Stimulated activated CD8-positive, alpha-beta memory T cell treated with anti-CD3 and anti-CD28 coated beads, Interleukin-15, amount 100 ng/mL, for 48 hours (primary cell): Measurements from ENCODE around the gene HOATZ.

Source experiments
- DNase-seq, 2 donors: peaks; one replicate each; pipeline ENCODE4 v3.0.0-alpha.2; 2020; ENCODE audit warnings: low read depth in 2 of 2

The HOATZ gene

DNA sequence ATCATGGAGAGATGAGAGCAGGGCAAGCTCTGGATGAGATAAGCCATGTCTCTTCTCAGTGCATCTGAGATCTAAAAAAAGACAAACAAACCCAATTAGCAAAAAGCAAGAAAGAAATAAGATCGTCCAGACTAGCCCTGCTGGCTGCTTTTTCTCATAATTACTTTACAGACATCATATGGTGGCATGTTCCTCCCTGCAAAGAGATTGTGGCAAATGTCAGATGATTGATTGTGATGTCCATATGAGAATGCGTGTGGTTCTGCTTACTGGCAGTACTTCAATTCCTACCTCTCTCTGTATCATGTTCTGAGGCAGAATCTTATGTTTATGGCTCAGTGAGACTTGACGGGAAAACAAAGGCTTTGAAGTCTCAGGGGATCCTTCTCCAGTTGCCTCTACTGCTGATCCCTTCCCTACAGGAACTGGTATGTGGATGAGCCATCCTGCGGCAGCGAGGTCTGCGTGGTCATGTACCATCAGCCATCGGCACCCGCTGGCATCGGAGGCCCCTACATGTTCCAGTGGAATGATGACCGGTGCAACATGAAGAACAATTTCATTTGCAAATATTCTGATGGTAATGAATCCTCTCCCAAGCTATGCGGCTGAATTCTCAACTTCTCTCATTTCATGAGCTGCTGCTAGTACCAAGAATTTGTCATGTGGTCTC is 34.8 kb downstream of the HOATZ start:
- DNase-seq: no peak

DNA sequence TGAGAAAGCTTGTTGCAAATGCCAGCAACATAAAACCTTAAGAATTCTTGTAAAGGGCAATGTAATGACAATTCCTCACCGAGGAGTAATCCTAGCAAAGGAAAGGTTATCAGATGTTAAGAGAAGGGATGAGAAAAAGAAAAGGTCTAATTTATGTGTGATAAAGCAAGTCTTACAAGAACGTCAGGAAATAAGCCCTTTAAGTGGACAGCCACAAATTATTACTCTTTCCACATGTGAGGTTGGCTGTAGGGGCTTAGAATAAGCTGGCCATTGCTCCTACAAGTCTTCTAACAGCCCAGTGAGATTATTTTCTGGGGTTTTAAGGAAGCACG is 35.3 kb downstream of the HOATZ start:
- no peak for DNase-seq

DNA sequence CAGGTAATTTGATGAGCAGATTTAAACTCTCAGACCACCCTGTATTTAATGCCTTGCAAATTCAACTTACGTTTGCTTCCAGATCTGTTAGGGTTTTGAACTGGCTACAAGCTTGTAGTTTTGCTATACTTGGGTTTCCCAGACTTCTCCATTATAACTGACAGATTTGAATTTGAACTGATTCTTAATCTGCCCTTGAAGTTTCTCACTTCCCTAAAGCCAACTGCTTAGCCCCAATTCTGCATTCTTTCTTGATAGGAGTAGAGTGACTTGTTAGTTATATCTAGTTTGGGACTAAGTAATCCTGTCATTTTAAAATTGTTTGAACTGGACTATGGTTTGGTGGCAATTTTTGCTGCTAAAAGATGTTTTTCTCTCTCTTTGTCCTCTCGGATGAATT is 35.7 kb downstream of the HOATZ start:
- no peak for DNase-seq

DNA sequence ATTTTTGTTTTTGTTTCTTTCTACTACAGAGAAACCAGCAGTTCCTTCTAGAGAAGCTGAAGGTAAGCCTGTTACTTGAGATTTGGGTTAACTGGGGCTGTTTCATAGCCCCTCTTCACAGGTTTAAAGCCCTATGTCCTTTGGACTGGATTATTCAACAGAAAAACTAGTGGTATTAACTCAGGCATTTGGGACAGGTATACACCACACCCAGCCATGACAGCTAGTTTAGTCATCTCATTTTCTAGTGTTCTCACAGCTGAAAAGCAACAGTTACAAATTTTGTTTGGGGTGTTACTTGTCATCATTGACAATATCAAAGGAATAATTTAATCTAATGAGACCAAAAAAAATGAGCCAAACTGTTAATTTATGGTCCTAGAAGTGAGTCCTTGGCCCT is 40.0 kb downstream of the HOATZ start:
- DNase-seq: no peak

DNA sequence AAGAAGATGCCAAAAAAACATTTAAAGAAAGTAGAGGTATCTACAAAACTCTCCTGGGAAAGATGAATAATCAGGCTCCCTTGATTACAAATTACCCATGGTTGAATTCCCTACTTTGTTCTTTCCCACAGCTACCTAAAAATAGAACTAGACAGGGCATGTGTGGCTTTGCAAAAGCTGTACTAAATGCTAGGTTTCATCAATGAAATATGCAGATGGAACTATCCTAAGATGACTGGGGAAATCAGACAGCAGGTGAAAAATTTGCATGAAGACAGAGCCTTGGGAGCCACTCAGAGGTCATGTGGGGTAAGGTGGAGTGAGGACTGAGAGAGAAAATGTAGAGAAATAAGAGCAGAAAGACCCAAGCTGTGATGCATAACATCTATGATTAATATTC is 40.7 kb downstream of the HOATZ start:
- DNase-seq: no peak

DNA sequence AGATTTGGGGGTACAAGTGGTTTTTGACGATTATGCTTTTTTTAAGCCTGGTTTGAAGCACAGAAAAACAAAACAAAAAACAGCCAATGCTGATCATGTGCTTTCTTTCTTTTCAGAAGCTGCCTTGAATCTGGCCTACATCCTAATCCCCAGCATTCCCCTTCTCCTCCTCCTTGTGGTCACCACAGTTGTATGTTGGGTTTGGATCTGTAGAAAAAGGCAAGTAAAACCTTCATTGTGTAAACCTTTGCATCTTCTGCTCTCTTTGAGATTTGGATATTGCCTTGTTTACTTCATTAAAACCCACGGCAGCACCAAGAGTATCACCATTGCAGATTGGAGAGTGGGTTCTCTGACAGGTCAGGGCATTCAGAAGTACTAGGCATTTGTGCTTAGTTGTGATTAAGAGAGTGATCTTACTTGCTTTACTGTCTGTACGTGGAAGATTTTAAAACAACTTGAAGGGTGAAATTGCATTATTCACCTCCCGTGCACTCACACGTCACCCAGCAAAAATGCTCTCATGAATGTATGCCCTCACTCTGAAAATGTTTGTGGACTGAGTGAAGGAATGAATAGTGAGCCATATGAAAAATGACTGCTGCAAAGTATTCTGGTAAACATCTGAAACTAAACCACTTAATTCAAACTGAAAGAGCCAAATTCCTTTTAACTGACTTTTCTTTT is 43.0 kb downstream of the HOATZ start:
- DNase-seq: no peak

DNA sequence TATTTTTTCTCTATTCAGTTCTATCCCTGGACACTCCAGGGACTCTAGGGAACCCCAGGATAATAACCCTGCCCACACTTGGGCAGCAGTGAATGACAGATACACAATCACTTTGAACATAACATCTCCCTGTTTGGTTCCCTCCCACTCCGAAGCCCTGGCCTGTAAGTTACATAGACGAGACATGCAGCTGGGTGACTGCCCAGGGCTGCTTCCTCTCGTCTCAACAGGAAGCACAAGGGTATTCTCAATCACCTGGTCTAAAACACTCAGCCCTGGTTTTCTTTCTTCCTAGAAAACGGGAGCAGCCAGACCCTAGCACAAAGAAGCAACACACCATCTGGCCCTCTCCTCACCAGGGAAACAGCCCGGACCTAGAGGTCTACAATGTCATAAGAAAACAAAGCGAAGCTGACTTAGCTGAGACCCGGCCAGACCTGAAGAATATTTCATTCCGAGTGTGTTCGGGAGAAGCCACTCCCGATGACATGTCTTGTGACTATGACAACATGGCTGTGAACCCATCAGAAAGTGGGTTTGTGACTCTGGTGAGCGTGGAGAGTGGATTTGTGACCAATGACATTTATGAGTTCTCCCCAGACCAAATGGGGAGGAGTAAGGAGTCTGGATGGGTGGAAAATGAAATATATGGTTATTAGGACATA is 45.4 kb downstream of the HOATZ start:
- DNase-seq: no peak

DNA sequence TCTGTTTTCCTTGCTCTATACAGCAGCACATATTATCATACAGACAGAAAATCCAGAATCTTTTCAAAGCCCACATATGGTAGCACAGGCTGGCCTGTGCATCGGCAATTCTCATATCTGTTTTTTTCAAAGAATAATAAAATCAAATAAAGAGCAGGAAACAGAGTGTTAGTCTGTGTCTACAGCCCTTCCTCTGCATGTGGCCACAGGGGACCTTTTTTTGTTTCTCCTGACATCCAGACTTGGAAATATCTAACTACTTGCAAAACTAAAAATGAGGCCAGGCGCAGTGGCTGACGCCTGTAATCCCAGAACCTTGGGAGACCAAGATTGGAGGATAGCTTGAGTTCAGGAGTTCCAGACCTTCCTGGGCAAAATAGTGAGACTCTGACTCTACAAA is 46.2 kb downstream of the HOATZ start:
- DNase-seq: no peak

DNA sequence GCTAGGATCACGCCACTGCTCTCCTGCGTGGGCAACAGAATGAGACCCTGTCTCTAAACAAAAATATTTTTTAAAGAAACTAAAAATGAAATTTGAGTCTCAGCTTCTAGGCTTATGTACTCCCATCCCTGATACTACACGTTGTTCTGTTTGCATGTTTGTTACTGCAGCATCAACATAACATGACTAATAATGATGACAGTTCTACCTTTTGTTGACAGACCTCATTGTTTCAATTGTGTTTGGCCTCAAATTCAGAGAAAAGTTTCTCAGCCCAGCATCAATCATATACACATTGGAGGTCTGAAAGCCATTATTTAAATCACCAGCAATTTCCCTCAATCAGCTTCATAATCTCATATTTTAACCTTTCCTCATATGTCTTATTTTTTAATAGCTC is 46.7 kb downstream of the HOATZ start:
- DNase-seq: no peak

DNA sequence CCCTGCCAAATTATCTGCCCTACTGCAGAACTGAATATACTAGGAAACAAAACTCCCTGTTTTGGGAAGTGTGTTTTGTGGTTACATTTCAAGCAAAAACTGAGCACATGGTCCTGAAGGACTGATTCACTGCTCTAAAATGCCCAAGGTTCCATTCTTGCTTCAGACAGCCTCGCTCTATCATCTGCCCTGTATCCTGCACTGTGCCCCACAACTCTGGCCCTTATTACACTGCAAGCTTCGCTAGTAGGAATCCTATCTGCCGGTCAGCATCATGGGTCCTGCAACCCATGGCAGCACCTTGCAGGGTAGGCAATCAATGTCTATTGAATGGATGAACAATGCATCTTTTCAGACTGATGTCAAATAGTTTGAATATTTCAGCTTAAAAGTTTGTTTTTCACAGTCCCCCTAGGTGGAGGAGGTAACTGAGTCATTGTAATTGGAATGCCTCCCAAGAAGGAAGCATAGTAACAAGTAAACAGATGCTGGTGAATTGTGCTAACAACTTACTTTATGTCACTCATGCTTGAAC is 47.3 kb downstream of the HOATZ start:
- no peak for DNase-seq

DNA sequence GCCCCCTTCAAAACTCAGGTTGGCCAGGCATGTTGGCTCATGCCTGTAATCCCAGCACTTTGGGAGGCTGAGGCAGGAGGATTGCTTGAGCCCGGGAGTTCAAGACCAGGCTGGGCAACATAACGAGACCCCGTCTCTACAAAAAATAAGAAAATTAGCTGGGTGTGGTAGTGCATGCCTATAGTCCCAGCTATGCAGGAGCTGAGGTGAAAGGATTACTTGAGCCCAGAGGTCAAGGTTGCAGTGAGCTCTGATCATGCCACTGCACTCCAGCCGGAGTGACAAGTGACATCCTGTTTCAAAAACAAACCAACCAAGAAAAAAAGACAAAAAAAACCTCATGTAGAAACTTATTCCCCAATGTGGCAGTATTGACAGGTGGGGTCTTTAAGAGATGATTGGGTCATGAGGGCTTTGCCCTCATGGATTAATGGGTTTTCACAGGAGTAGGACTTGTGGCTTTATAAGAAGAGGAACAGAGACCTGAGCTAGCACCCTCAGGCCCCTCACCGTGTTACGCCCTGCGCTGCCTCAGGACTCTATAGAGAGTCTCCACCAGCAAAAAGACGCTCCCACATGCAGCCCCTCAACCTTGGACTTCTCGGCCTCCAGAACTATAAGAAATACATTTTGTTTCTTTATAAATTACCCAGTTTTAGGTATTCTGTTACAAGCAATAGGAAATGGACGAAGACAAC is 48.3 kb downstream of the HOATZ start:
- DNase-seq: no peak

DNA sequence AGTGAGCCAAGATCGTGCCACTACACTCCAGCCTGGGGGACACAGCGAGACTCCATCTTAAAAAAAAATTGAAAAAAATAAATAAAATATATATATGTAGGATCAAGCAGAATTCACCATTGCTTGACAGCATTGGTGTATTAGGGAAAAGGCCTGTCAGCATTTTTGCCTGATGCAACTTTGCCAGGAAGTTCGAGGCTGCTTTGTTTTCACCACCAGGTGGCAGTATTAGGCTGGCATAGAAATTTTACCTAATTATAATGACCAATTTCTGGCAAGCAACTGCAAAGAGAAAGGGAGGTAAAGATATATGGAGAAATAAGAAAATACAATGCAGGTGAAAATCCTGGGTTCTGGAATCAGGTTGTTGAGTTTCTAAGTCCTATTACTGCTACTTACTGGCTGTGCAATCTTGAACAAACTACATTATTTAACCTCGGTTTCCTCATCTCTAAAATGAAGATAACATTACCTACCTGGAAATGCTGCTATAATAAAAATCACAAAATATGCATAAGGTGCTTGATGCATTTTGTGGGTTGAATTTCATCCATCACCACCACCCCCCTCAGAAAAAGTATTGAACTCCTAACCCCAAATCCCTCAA is 50.6 kb downstream of the HOATZ start:
- DNase-seq: peak in 1 of 2 donors; percentile 19

DNA sequence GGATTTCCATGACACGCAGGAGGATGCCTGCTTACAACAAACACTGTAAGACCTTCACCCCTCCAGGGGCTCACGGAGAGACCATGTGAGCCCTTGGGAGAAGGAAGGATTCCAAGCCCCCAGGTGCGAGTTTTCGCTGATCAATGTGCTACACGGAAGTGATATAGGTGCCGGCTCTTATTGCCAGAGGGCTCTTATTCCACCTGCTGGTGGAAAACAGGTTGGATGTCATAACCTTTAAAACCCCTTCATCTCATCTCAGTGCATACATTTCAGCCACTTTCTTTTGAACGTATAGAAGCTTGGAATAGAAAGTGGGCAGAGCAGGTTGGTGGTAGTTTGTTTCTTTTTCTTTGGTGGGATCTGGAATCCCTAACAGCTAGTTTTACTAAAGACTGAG is 51.7 kb downstream of the HOATZ start:
- DNase-seq: no peak

DNA sequence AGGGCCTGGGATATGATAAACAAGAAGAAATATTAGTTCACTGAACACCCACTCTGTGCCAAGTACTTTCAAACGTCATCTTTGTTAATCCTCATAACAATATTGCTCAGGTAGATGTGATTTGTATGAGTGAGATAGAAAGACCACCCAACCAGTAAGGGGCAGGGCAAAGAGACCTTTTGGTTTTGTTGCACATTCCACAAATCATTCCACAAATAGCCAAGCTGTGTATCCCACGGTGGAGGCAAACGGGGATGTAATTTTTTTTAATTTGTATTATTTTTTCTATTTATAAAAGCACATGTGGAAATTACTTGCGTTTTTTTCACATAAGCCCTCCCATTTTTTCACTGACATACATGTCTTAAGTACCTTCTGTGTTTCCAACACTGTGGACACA is 54.9 kb downstream of the HOATZ start:
- DNase-seq: no peak

DNA sequence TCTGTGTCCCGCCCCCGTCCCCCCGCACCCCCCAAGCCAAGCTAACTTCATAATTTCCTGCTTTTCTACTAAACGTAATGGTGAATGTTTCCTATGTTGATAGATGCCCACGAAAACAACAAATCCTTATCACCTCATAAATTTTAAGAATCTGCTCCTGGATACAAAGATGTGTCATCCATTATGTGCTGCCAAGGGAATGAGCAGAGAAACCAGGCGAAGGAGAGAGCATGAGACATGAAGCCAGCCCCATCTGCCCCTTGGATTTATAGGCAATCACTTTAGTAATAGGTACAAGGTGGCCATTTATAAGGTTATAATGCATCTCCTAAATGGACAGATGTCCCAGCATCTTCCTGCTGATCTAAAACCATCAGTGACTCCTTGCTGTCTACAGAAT is 56.2 kb downstream of the HOATZ start:
- no peak for DNase-seq

DNA sequence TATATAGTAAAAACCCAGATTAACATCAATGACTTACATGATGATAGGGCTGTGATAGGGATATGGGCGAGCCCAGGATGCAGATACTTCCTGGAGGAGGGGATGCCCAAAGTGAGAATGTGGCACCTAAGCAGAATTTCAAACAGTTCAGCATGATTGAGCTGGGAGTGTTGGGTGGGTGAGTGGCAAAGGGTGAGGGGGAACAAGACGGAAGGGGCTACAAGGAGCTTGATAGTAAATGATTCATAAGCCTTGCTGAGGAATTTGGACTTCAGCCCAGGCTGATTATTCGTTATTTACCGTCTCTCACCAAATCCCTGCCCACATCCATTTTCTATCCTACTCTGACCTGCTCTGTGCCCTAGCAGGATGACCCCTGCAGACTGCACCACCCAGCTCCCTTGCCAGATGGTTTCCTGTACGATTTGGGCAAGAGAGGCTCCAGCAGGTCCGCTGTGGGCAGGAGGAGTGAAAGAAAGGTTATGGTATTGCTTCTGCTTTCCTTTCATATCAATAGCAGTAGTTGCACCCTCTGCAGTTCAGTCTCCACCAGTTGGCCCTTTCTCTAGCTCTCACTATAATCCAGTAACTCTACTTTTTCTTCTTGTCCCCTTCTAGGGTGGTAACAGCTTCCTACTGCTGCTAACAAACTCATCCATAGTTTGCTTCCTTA is 57.4 kb downstream of the HOATZ start:
- DNase-seq: no peak

DNA sequence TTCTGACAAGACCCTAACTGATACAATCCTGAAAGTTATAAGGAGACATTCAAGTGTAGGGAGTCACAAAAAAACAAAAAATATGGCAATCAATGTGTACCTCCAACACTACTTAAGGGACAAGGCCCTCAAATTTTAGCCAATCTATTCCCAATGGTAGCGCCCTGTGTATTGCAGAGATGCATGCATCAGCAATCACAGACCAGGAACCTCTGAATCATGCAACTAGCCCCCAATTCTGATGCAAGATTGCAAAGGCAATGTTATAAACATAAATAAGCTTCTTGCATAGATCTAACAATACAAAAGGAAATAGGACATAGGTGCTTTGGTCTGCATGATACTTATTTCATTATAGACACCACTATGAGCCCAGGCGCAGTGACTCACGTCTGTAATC is 58.0 kb downstream of the HOATZ start:
- DNase-seq: no peak

DNA sequence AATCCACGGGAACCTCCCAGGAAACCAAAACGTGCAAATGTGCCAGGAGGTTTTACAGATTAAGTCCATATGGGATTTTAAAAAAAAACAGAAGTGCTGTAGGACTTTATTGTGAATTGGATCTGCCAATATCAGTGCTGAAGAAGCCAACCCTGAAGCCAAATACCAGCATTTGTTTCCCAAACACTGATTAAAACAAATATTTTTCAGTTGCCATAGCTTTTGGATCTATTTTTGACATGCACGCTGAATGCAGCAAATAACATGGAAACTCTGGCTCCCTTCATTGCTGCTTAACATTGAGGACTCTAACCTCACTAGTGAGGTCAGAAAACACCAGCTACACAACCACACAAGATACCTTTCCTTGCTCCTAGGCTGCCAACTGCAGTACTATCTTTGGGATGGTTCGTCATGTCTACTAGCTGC is 59.3 kb downstream of the HOATZ start:
- no peak for DNase-seq

DNA sequence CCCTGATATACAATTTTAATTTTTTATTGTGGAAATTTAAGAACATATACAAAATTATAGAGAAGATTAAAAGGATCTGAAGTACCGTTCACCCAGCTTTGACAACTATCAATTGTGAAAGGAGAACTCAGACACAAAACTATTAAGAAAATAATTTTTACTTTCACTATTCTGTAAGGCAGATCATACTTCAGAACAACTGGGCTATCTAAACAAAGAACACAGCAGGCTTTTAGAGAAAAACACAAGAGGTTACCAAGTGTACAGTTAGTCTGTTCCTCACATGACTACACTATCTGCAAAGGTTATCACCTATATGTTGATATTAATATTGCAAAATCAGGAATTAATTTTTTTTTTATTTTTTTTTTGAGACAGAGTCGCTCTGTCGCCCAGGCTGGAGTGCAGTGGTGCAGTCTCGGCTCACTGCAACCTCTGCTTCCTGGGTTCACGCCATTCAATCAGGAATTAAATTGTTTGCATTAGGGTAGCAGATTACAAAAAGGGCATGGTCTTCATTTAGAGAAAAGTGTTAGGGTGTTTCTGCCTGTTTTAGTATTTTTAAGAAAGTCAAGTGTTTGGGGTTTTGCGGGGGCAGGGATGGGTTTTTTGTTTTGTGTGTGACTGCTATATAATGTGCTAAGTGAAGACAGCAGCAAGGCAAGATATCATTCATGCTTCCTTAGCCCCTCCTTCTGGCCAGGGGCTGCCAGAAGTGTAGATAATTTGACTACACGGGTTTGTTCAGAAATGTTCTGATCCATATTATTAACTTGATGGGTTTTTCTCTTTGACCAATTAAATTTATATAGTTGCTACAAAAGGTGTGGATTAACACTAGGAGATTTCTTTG is 60.0 kb downstream of the HOATZ start:
- DNase-seq: no peak

DNA sequence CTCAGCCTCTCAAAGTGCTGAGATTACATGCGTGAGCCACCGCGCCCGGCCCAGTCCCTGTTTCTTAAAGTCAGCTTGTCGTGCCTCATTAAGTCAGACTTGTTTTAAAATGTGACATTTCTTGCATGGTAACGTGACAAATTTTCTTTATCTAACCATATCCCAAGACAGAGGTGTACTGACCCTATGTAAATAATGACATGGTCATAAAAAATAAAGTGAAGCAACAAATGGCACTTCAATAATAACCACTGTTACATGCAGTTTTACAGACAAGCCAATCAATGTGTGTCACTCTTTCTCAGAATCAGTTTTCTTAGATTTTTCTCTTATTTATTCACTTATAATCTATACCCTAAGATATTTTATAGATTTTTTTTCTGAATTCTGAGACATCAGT is 61.2 kb downstream of the HOATZ start:
- DNase-seq: no peak

DNA sequence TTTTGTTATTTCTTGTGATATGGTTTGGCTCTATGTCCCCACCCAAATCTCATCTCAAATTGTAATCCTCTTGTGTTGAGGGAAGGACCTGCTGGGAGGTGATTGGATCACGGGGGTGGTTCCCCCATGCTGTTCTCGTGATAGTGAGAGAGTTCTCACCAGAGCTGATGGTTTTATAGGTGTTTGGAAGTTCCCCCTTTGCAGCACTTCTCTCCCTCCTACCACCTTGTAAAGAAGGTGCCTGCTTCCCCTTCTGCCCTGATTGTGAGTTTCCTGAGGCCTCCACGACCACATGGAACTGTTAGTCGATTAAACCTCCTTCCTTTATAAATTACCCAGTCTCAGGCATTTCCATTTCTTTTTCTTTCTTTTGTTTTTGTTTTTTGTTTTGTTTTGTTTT is 63.2 kb downstream of the HOATZ start:
- no peak for DNase-seq
